ENCODE data around the gene ACVR1. TPM values are rescaled to one million over a fixed set of nuclear protein-coding genes. Genes with fewer than 3 reads are reported as not detected.

ACVR1 gene
- total and polyA plus RNA-seq, 9 of the 15 experiments (the other 6 are each of a cell fraction or from before 2014, with no cell fraction given) = 3.8 to 14.3 (median 6.9) TPM

- TF ChIP-seq, protein P1, sequence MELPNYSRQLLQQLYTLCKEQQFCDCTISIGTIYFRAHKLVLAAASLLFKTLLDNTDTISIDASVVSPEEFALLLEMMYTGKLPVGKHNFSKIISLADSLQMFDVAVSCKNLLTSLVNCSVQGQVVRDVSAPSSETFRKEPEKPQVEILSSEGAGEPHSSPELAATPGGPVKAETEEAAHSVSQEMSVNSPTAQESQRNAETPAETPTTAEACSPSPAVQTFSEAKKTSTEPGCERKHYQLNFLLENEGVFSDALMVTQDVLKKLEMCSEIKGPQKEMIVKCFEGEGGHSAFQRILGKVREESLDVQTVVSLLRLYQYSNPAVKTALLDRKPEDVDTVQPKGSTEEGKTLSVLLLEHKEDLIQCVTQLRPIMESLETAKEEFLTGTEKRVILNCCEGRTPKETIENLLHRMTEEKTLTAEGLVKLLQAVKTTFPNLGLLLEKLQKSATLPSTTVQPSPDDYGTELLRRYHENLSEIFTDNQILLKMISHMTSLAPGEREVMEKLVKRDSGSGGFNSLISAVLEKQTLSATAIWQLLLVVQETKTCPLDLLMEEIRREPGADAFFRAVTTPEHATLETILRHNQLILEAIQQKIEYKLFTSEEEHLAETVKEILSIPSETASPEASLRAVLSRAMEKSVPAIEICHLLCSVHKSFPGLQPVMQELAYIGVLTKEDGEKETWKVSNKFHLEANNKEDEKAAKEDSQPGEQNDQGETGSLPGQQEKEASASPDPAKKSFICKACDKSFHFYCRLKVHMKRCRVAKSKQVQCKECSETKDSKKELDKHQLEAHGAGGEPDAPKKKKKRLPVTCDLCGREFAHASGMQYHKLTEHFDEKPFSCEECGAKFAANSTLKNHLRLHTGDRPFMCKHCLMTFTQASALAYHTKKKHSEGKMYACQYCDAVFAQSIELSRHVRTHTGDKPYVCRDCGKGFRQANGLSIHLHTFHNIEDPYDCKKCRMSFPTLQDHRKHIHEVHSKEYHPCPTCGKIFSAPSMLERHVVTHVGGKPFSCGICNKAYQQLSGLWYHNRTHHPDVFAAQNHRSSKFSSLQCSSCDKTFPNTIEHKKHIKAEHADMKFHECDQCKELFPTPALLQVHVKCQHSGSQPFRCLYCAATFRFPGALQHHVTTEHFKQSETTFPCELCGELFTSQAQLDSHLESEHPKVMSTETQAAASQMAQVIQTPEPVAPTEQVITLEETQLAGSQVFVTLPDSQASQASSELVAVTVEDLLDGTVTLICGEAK (IDR thresholded peaks at IDR 0.05) = peak; percentile 51; the same call in 1 of the 2 replicates
- TF ChIP-seq, protein P1 (CRISPR knock-in tag; IDR thresholded peaks at IDR 0.05) = no peak
- TF ChIP-seq ARNT (IDR thresholded peaks at IDR 0.05) (peak; percentile 73 to 98), CBFA2T2 (conservative IDR thresholded peaks at IDR 0.05) (peak; percentile 95), HDAC1 (IDR thresholded peaks at IDR 0.05) (peak in 1 of 2 experiments; percentile 88; a peak in 2 of 4 replicates), TCF3 (CRISPR knock-in tag; IDR thresholded peaks at IDR 0.05) (peak; percentile 94), SMAD1 (IDR thresholded peaks at IDR 0.05; ENCODE audit: low read depth, low read length, partially characterized antibody) (peak; percentile 87), GTF2F1 (IDR thresholded peaks at IDR 0.05; ENCODE audit: low read depth, low read length) (no peak), ZNF175 (CRISPR knock-in tag; IDR thresholded peaks at IDR 0.05; ENCODE audit: low read depth) (peak; percentile 70; the same call in 1 of the 2 replicates), ZNF134 (CRISPR knock-in tag; conservative IDR thresholded peaks at IDR 0.05) (no peak), MEIS2 (IDR thresholded peaks at IDR 0.05; ENCODE audit: partially characterized antibody) (peak; percentile 96), ZNF766 (CRISPR knock-in tag; conservative IDR thresholded peaks at IDR 0.05) (peak; percentile 87), RBBP5 (IDR thresholded peaks at IDR 0.05; ENCODE audit: borderline replicate concordance, insufficient read depth, low read length, poor library complexity, severe bottlenecking) (peak; percentile 40), ARID1B (IDR thresholded peaks at IDR 0.05) (peak; percentile 98), TEAD2 (tag; IDR thresholded peaks at IDR 0.05) (0 out of 2 replicates have a peak, but pooled peaks have one; percentile 3), ZNF583 (CRISPR knock-in tag; IDR thresholded peaks at IDR 0.05) (0 out of 2 replicates have a peak, but pooled peaks have one; percentile 35), ZNF384 (IDR thresholded peaks at IDR 0.05; ENCODE audit: low read depth, low read length) (peak; percentile 100), ZNF316 (IDR thresholded peaks at IDR 0.05) (peak; percentile 93), SMARCE1 (IDR thresholded peaks at IDR 0.05) (peak; percentile 98), CXXC5 (CRISPR knock-in tag; IDR thresholded peaks at IDR 0.05) (peak; percentile 71), BRF1 (IDR thresholded peaks at IDR 0.05; ENCODE audit: borderline replicate concordance, extremely low read depth, insufficient read length) (no peak)
Measured at GRCh38 chr2:157786663-157787363, 89.3 kb downstream of the ACVR1 start (continued).

All from K562 (cell line).